ENCODE measurements around the gene TESK2. TPM values are rescaled to one million over a fixed set of nuclear protein-coding genes. Genes with fewer than 3 reads are reported as not detected.

The TESK2 gene
- total RNA-seq, 1 experiment from 2014 or later = 5.0 TPM

DNA sequence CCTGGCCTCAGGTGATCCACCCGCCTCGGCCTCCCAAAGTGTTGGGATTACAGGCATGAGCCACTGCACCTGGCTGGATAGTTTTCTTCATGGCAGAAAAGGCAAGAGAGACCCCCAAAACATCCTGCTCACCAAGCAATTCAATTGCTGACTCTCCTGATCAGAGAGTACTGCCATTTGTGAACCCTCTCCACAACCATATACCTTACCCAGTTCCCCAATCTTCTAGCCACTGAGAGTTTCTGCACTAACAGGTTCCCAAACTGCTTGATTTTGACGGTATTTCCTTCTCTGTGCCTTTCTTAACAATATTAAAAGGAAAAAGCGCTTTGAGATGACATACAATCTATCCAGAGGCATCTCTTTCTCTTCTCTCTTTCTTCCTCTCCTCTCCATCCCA, 110.8 kb downstream of the TESK2 start:
- no peaks in the 10 kb centered on the region for H3K4me1 ChIP-seq (ENCODE audit: control insufficient read depth in 1 of 2, insufficient read depth in 2 of 2, low read length in 2 of 2)
- ChIA-PET POLR2A (no interaction called here), CTCF (no interaction called here), RAD21 (ENCODE audit: low non-redundant PET in 1 of 2, low total read pairs in 2 of 2, uncharacterized antibody in 2 of 2, unreplicated experiment in 2 of 2) (no interaction called here)
- H3K9me2 ChIP-seq (ENCODE audit: insufficient read depth) = no peaks in the 10 kb centered on the region
- ATAC-seq (no peak), DNase-seq (ENCODE audit: low read depth, low spot score) (no peak)
- no peak overlapping the region for H2AFZ ChIP-seq (ENCODE audit: low read depth, low read length, poor library complexity, severe bottlenecking)
- no peaks in the 10 kb centered on the region for H4K20me1 ChIP-seq (ENCODE audit: insufficient read depth)
- no TSS peak for BruUV-seq (replicated peaks)
- no peaks in the 10 kb centered on the region for H3K79me2 ChIP-seq (ENCODE audit: insufficient read depth, low read length)
- H3K9ac ChIP-seq (ENCODE audit: low read length) = no peak overlapping the region
- H3K4me2 ChIP-seq (ENCODE audit: low read length) = no peak overlapping the region
- H3K27me3 ChIP-seq (ENCODE audit: insufficient read depth, low read length) = no peaks in the 10 kb centered on the region
- no peak overlapping the region for H3K4me3 ChIP-seq (replicated peaks in 1 of 2; ENCODE audit: low read depth in 1 of 2, low read length in 2 of 2)
- H3K36me3 ChIP-seq (ENCODE audit: control insufficient read depth in 1 of 2, insufficient read depth in 2 of 2, low read length in 2 of 2) = no peaks in the 10 kb centered on the region
- TF ChIP-seq MAX (IDR thresholded peaks at IDR 0.05) (no peak), ZFX (IDR thresholded peaks at IDR 0.05) (no peak), SRF (IDR thresholded peaks at IDR 0.05; ENCODE audit: low read depth) (no peak), POLR2AphosphoS5 (IDR thresholded peaks at IDR 0.05; ENCODE audit: low read depth, low read length) (no peak), FOSL1 (IDR thresholded peaks at IDR 0.05; ENCODE audit: low read depth) (no peak), CBX3 (IDR thresholded peaks at IDR 0.05; ENCODE audit: low read depth) (no peak), CEBPB (IDR thresholded peaks at IDR 0.05; ENCODE audit: low read depth) (no peak)
- TF ChIP-seq, protein P1, sequence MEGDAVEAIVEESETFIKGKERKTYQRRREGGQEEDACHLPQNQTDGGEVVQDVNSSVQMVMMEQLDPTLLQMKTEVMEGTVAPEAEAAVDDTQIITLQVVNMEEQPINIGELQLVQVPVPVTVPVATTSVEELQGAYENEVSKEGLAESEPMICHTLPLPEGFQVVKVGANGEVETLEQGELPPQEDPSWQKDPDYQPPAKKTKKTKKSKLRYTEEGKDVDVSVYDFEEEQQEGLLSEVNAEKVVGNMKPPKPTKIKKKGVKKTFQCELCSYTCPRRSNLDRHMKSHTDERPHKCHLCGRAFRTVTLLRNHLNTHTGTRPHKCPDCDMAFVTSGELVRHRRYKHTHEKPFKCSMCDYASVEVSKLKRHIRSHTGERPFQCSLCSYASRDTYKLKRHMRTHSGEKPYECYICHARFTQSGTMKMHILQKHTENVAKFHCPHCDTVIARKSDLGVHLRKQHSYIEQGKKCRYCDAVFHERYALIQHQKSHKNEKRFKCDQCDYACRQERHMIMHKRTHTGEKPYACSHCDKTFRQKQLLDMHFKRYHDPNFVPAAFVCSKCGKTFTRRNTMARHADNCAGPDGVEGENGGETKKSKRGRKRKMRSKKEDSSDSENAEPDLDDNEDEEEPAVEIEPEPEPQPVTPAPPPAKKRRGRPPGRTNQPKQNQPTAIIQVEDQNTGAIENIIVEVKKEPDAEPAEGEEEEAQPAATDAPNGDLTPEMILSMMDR (IDR thresholded peaks at IDR 0.05 in 2 of 3, conservative IDR thresholded peaks at IDR 0.05 in 1 of 3; ENCODE audit: borderline replicate concordance in 1 of 3, insufficient read depth in 1 of 3, low read depth in 2 of 3, low read length in 2 of 3) = no peak
- intact Hi-C loops (cut with micrococcal nuclease) = loop anchor here (5.0 kb wide), 1 partner anchor 87 kb away; no protein-coding TSS in a partner anchor
- no peaks in the 10 kb centered on the region for H3K9me3 ChIP-seq (ENCODE audit: control insufficient read depth in 1 of 2, insufficient read depth in 1 of 2, low read depth in 1 of 2, low read length in 2 of 2)
- no peak overlapping the region for H3K27ac ChIP-seq (ENCODE audit: low read depth, low read length)

- Histone ChIP-seq H4K20me1 (ENCODE audit: insufficient read depth) (no peaks in the 10 kb centered on the region), H3K27ac (ENCODE audit: low read depth, low read length) (no peak overlapping the region), H3K36me3 (ENCODE audit: control insufficient read depth in 1 of 2, insufficient read depth in 2 of 2, low read length in 2 of 2) (no peaks in the 10 kb centered on the region), H3K27me3 (ENCODE audit: insufficient read depth, low read length) (no peaks in the 10 kb centered on the region), H3K9ac (ENCODE audit: low read length) (no peak overlapping the region), H3K4me2 (ENCODE audit: low read length) (no peak overlapping the region), H3K79me2 (ENCODE audit: insufficient read depth, low read length) (no peaks in the 10 kb centered on the region), H2AFZ (ENCODE audit: low read depth, low read length, poor library complexity, severe bottlenecking) (no peak overlapping the region), H3K4me3 (replicated peaks in 1 of 2; ENCODE audit: low read depth in 1 of 2, low read length in 2 of 2) (no peak overlapping the region), H3K4me1 (ENCODE audit: control insufficient read depth in 1 of 2, insufficient read depth in 2 of 2, low read length in 2 of 2) (no peaks in the 10 kb centered on the region), H3K9me2 (ENCODE audit: insufficient read depth) (no peaks in the 10 kb centered on the region), H3K9me3 (ENCODE audit: control insufficient read depth in 1 of 2, insufficient read depth in 1 of 2, low read depth in 1 of 2, low read length in 2 of 2) (no peaks in the 10 kb centered on the region)
- intact Hi-C loops (cut with micrococcal nuclease) = no loop called here
- ATAC-seq (no peak), DNase-seq (ENCODE audit: low read depth, low spot score) (no peak)
- TF ChIP-seq POLR2AphosphoS5 (IDR thresholded peaks at IDR 0.05; ENCODE audit: low read depth, low read length) (no peak), SRF (IDR thresholded peaks at IDR 0.05; ENCODE audit: low read depth) (no peak), ZBTB33 (IDR thresholded peaks at IDR 0.05; ENCODE audit: extremely low read depth, insufficient replicate concordance, low read length) (no peak), EGR1 (IDR thresholded peaks at IDR 0.05; ENCODE audit: low read depth) (no peak), REST (IDR thresholded peaks at IDR 0.05; ENCODE audit: low read depth) (no peak)
- CTCF ChIA-PET = no interaction called here
- POLR2A ChIA-PET = no interaction called here
- BruUV-seq (replicated peaks) = no TSS peak
- RAD21 ChIA-PET (ENCODE audit: low non-redundant PET in 1 of 2, low total read pairs in 2 of 2, uncharacterized antibody in 2 of 2, unreplicated experiment in 2 of 2) = no interaction called here
These were observed 111.4 kb downstream of the TESK2 start for GRCh38 chr1:45379524-45379923.
